IMR-90 (cell line): ENCODE data around the gene PMP22. TPM values are rescaled to one million over a fixed set of nuclear protein-coding genes. Genes with fewer than 3 reads are reported as not detected.

Experiments used
- ATAC-seq: fragments of 200-7000 bp; cut with Tn5 transposase; 2 replicates; pipeline ENCODE4 v1.9.1; 2020; ENCODE audit warnings: low read depth, mild to moderate bottlenecking, moderate library complexity
- BruUV-seq: library from RNA; stranded (reverse); fragments of 400-500 nt; replicated peaks from 2 replicates; lab custom pipeline; 2021; lab: Mats Ljungman, UMichigan
- CTCF ChIA-PET: fragments of 300-600 bp; formaldehyde crosslinking; extraction: SDS; loops from one replicate; lab custom pipeline; 2021; ENCODE audit warnings: antibody characterized with exemption; lab: Yijun Ruan, JAX
- POLR2A ChIA-PET: fragments of 300-600 bp; sonication (Branson Sonifier 250); formaldehyde crosslinking; loops from one replicate; lab custom pipeline; 2022; ENCODE audit warnings: antibody characterized with exemption; ENCODE audit not compliant: unreplicated experiment; lab: Charles Lee
- DNase-seq: peaks from one replicate; pipeline ENCODE4 v3.0.0; 2013
- H2AFZ ChIP-seq: replicated peaks from 2 replicates; pipeline ENCODE3; 2013; ENCODE audit warnings: low read length, mild to moderate bottlenecking; ENCODE audit not compliant: poor library complexity
- H2AK5ac ChIP-seq: 2 replicates; pipeline ENCODE4 v1.6.1; 2013; ENCODE audit warnings: low read depth, low read length, inconsistent platforms
- H2AK9ac ChIP-seq: replicated peaks from 2 replicates; pipeline ENCODE3; 2013; ENCODE audit warnings: mild to moderate bottlenecking, low read depth, low read length, moderate library complexity; ENCODE audit not compliant: poor library complexity
- H2BK120ac ChIP-seq: 2 replicates; pipeline ENCODE4 v1.6.1; 2013; ENCODE audit warnings: low read depth, low read length, inconsistent platforms
- H2BK15ac ChIP-seq: 3 replicates; pipeline ENCODE4 v1.6.1; 2013; ENCODE audit warnings: low read depth, low read length, inconsistent platforms
- H2BK20ac ChIP-seq: 2 replicates; pipeline ENCODE4 v1.6.1; 2013; ENCODE audit warnings: low read depth, mild to moderate bottlenecking, inconsistent platforms, low read length, moderate library complexity
- H2BK5ac ChIP-seq: 2 replicates; pipeline ENCODE4 v1.6.1; 2013; ENCODE audit warnings: mild to moderate bottlenecking, low read depth, low read length, inconsistent platforms; ENCODE audit not compliant: poor library complexity, severe bottlenecking
- H3K14ac ChIP-seq: replicated peaks from 2 replicates; pipeline ENCODE4 v1.6.1; 2013; ENCODE audit warnings: low read depth, low read length, inconsistent platforms
- H3K18ac ChIP-seq: 2 replicates; pipeline ENCODE4 v1.6.1; 2013; ENCODE audit warnings: low read depth, low read length, control low read depth
- H3K23ac ChIP-seq: 2 replicates; pipeline ENCODE4 v1.6.1; 2013; ENCODE audit warnings: low read depth, low read length, inconsistent platforms
- H3K27ac ChIP-seq: 2 replicates; pipeline ENCODE4 v1.5.1; 2013; ENCODE audit warnings: mild to moderate bottlenecking, control low read depth, low read length; ENCODE audit not compliant: insufficient read depth
- H3K27me3 ChIP-seq: 2 replicates; pipeline ENCODE4 v1.6.1; 2013; ENCODE audit warnings: low read length; ENCODE audit not compliant: control insufficient read depth, insufficient read depth
- H3K36me3 ChIP-seq: 2 replicates; pipeline ENCODE4 v1.6.1; 2013; ENCODE audit warnings: low read length, mixed read lengths; ENCODE audit not compliant: control insufficient read depth, insufficient read depth
- H3K4ac ChIP-seq: 2 replicates; pipeline ENCODE4 v1.6.1; 2013; ENCODE audit warnings: low read depth, low read length, inconsistent platforms
- H3K4me1 ChIP-seq: 2 replicates; pipeline ENCODE4 v1.6.1; 2013; ENCODE audit warnings: low read length, mixed read lengths; ENCODE audit not compliant: control insufficient read depth, insufficient read depth
- H3K4me2 ChIP-seq: 2 replicates; pipeline ENCODE4 v1.6.1; 2013; ENCODE audit warnings: low read depth, mild to moderate bottlenecking, control low read depth, low read length, moderate library complexity
- H3K4me3 ChIP-seq: 2 replicates; pipeline ENCODE4 v1.5.1; 2013; ENCODE audit warnings: low read depth, mild to moderate bottlenecking, control low read depth, low read length, moderate library complexity; ENCODE audit not compliant: insufficient read depth
- H3K56ac ChIP-seq: 2 replicates; pipeline ENCODE4 v1.6.1; 2013; ENCODE audit warnings: low read length, inconsistent platforms; ENCODE audit not compliant: insufficient read depth; ENCODE audit errors: extremely low read depth
- H3K79me1 ChIP-seq, 2 experiments: 2 replicates each; pipeline ENCODE4 v1.6.1; 2013; ENCODE audit warnings: low read length in 2 of 2, inconsistent platforms in 1 of 2, low read depth in 1 of 2
- H3K9ac ChIP-seq: 2 replicates; pipeline ENCODE4 v1.6.1; 2013; ENCODE audit warnings: low read depth, low read length, control low read depth
- H3K9me1 ChIP-seq: 2 replicates; pipeline ENCODE4 v1.6.1; 2013; ENCODE audit warnings: low read length, inconsistent platforms; ENCODE audit not compliant: insufficient read depth
- H3K9me3 ChIP-seq: 2 replicates; pipeline ENCODE4 v1.6.1; 2013; ENCODE audit warnings: low read length; ENCODE audit not compliant: control insufficient read depth, insufficient read depth
- H4K20me1 ChIP-seq: 2 replicates; pipeline ENCODE4 v1.6.1; 2013; ENCODE audit warnings: low read length, inconsistent platforms; ENCODE audit not compliant: insufficient read depth
- H4K5ac ChIP-seq: 2 replicates; pipeline ENCODE4 v1.6.1; 2013; ENCODE audit warnings: mild to moderate bottlenecking, low read depth, low read length, control low read depth
- H4K8ac ChIP-seq, 2 experiments: 2 replicates each; pipeline ENCODE4 v1.6.1; 2013; ENCODE audit warnings: low read depth in 2 of 2, low read length in 2 of 2, control low read depth in 1 of 2, inconsistent platforms in 1 of 2
- H4K91ac ChIP-seq: 2 replicates; pipeline ENCODE4 v1.6.1; 2013; ENCODE audit warnings: low read depth, low read length, inconsistent platforms; ENCODE audit not compliant: insufficient read depth
- MAZ ChIP-seq: IDR thresholded peaks from 2 replicates; pipeline ENCODE4 v1.6.1; 2012; ENCODE audit warnings: low read depth, mild to moderate bottlenecking, low read length, improper control_type of control experiment, moderate library complexity, borderline replicate concordance
- RFX5 ChIP-seq: IDR thresholded peaks from 2 replicates; pipeline ENCODE4 v1.8.0; 2012; ENCODE audit warnings: low read depth, mild to moderate bottlenecking, low read length, moderate library complexity
- WGBS, 2 experiments: methylation state at CpG; one replicate each; pipeline versions ENCODE4 v1.1.5 to v1.1.7; 2013; ENCODE audit warnings: missing lambda C conversion rate in 2 of 2; ENCODE audit not compliant: insufficient read length in 1 of 2; ENCODE audit errors: extremely low coverage in 2 of 2; 5-methylcytosine and 5-hydroxymethylcytosine counted together
- dilution Hi-C: fragments of 300-500 bp; cut with HindIII; formaldehyde crosslinking; loops from one replicate; pipeline ENCODE4 v1.14.3; 2018; ENCODE audit warnings: low sequenced_read_pairs; ENCODE audit not compliant: unreplicated experiment
- in situ Hi-C: fragments of 300-500 bp; cut with MboI; formaldehyde crosslinking; loops from 3 replicates; pipeline ENCODE4 v1.14.3; 2019; ENCODE audit warnings: low sequenced_read_pairs, inconsistent platforms, mixed read lengths
- intact Hi-C: fragments of 100-400 bp; cut with micrococcal nuclease; formaldehyde crosslinking; loops from 2 replicates; pipeline ENCODE4 v1.10.0; 2022
- polyA plus RNA-seq, 3 experiments: library from polyadenylated mRNA; depleted of rRNA; stranded (reverse); fragments of >200 nt; gene quantifications; 2 replicates each; pipeline ENCODE4 v1.2.3, GENCODE V29; 2012; ENCODE audit warnings: low replicate concordance in 1 of 3
- total RNA-seq: library from RNA; depleted of rRNA; stranded (reverse); fragments of >200 nt; gene quantifications from 2 replicates; pipeline ENCODE4 v1.2.3, GENCODE V29; 2012

Gene PMP22
- total and polyA plus RNA-seq, 2 of the 4 experiments (the other 2 are of a cell fraction), result 33.5 to 72.8 TPM

GRCh38 chr17:15239491-15239890, 25.6 kb downstream of the PMP22 start:
- peaks cover 10% of the 10 kb centered on the region; the same call in 1 of the 2 replicates for H4K20me1 ChIP-seq
- ATAC-seq, result no peak
- H3K14ac ChIP-seq, result no peak overlapping the region
- no peak overlapping the region for H2BK5ac ChIP-seq
- H2AFZ ChIP-seq, result no peak overlapping the region
- DNase-seq, result no peak
- no TSS peak for BruUV-seq
- peaks cover 8% of the 10 kb centered on the region for H3K4me1 ChIP-seq
- CTCF ChIA-PET, result no interaction called here
- intact Hi-C loops (no loop called here), in situ Hi-C loops (no loop called here), dilution Hi-C loops (no loop called here)
- no peak overlapping the region for H4K5ac ChIP-seq
- H3K36me3 ChIP-seq, result peaks cover 43% of the 10 kb centered on the region
- no peak overlapping the region for H3K27ac ChIP-seq
- POLR2A ChIA-PET, result no interaction called here
- WGBS, 2 experiments, result no CpG with 5 or more reads among the region's 3 CpGs
- no peak overlapping the region for H3K4ac ChIP-seq
- H3K4me3 ChIP-seq, result no peak overlapping the region
- no peak overlapping the region for H2BK120ac ChIP-seq
- H3K79me1 ChIP-seq, result peaks cover 1 to 50% of the 10 kb centered on the region in 2 experiments; a peak in 3 of 4 replicates
- H3K27me3 ChIP-seq, result no peaks in the 10 kb centered on the region
- no peak overlapping the region for H2AK9ac ChIP-seq
- H2BK15ac ChIP-seq, result no peak overlapping the region
- H3K9ac ChIP-seq, result no peak overlapping the region
- H3K23ac ChIP-seq, result 0 out of 2 replicates have a peak overlapping the region, but pooled peaks have one; percentile 34
- no peak overlapping the region for H4K91ac ChIP-seq
- no peak overlapping the region for H2BK20ac ChIP-seq
- TF ChIP-seq RFX5 (no peak), MAZ (no peak)
- H3K9me1 ChIP-seq, result peaks cover 10% of the 10 kb centered on the region
- H3K56ac ChIP-seq, result no peak overlapping the region
- H3K18ac ChIP-seq, result no peak overlapping the region
- H4K8ac ChIP-seq, result no peak overlapping the region
- H3K4me2 ChIP-seq, result no peak overlapping the region
- no peaks in the 10 kb centered on the region for H3K9me3 ChIP-seq
- H2AK5ac ChIP-seq, result no peak overlapping the region
